Stomach smooth muscle (tissue), 2 donors: ENCODE results near the gene LAMA5.

Experiments
- H3K27ac ChIP-seq: one replicate; pipeline ENCODE4 v1.7.0; 2013; ENCODE audit warnings: mild to moderate bottlenecking, low read length, inconsistent platforms
- H3K27me3 ChIP-seq, 2 donors: one replicate each; pipeline ENCODE4 v1.7.0; 2013; ENCODE audit warnings: low read length in 2 of 2; ENCODE audit not compliant: insufficient read depth in 2 of 2, control insufficient read depth in 1 of 2
- H3K36me3 ChIP-seq, 2 donors: one replicate each; pipeline ENCODE4 v1.7.0; 2013; ENCODE audit warnings: low read length in 2 of 2; ENCODE audit not compliant: control insufficient read depth in 2 of 2, insufficient read depth in 2 of 2
- H3K4me1 ChIP-seq: one replicate; pipeline ENCODE4 v1.7.0; 2013; ENCODE audit warnings: low read length; ENCODE audit not compliant: control insufficient read depth, insufficient read depth
- H3K4me3 ChIP-seq, 2 donors: one replicate each; pipeline ENCODE4 v1.7.0; 2013; ENCODE audit warnings: low read length in 2 of 2
- H3K9ac ChIP-seq, 2 donors: one replicate each; pipeline ENCODE4 v1.7.0; 2013; ENCODE audit warnings: low read length in 2 of 2, mild to moderate bottlenecking in 1 of 2
- H3K9me3 ChIP-seq, 2 donors: one replicate each; pipeline ENCODE4 v1.7.0; 2013; ENCODE audit warnings: low read length in 2 of 2; ENCODE audit not compliant: control insufficient read depth in 2 of 2
- donor health status: healthy.
- donor health status: Pancreatic carcinoma.

Gene LAMA5

DNA sequence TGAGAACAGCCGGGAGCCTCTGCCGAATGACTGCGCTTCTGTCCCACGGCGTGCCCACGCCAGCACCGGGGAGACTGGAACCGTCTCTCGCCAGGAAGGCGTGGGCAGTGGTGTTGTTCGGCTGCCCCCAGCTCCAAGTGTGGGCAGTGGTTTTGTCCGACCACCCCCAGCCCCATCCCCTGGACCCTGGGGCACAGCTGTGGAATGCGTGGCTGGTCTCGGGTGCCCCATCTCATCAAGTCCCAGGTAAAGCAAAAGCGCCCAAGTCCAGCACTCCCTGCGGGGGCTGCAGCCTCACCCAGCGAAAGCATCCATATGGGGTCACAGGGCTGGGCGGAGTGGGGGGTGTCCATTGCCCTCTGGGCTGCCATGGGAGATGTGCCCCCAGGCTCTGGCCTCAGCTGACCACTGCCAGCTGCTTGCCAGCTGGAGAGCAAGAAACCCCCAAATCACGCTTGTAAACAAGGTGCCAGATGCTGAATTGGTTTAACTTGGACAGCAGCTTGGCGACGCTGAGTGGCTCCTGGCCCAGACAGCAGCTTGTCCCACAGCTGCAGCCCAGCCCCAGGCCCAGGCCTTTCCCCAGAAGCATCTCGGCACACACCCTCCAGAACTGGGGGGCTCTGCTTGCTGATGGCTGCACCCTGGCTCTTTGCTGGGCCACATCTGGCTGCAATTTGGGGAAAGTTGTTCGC, 35.5 kb upstream of the LAMA5 start:
- peaks cover 27% of the 10 kb centered on the region for H3K4me1 ChIP-seq
- no peaks in the 10 kb centered on the region for H3K27me3 ChIP-seq
- H3K4me3 ChIP-seq = no peak overlapping the region
- H3K9me3 ChIP-seq = no peaks in the 10 kb centered on the region
- H3K36me3 ChIP-seq = peaks cover 0 to 3% of the 10 kb centered on the region in 2 donors
- H3K27ac ChIP-seq = no peak overlapping the region
- no peak overlapping the region for H3K9ac ChIP-seq

DNA sequence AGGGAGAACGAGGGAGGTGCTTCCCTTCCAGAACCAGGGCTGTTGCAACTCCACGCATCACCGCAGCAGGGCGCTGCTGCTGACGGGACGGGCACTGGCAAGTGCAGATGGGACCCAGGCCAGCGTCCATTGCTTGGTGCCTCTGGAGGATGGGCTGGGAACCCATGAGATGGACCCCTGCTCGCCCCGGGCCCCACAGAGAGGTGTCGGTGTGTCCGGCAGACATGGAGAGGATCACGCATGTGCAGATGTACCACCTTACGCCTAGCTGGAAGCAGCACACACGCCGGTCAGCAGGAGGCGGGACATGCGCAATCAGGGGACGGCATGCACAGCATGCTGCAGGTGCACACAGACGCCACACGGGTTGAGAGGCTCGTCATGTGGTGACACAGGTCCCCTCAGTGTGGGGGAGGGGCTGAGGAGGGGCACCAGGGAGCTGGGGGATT, 34.2 kb upstream of the LAMA5 start:
- no peak overlapping the region for H3K27ac ChIP-seq
- H3K4me1 ChIP-seq = peaks cover 19% of the 10 kb centered on the region
- no peaks in the 10 kb centered on the region for H3K9me3 ChIP-seq
- H3K4me3 ChIP-seq = no peak overlapping the region
- H3K9ac ChIP-seq = no peak overlapping the region
- no peaks in the 10 kb centered on the region for H3K27me3 ChIP-seq
- peaks cover 0 to 3% of the 10 kb centered on the region in 2 donors for H3K36me3 ChIP-seq

DNA sequence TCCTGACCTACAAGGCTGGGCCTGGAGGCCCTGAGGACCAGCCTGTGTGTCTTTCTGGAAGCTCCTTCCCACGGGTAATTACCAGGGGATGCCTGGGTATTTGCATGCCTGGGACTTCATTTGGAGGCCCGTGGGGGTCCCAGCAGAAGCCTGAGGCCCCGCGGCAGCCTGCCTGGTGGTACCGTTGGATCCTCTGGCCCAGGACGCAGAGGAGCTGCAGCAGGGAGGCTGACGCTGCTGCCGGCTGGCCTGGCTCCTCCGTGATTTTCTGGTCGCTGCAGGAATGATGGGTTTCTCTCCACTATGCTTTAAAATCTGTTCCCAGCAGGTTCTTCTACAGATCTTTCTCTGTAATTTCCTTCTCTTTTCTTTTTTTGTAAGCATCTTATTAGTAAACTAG, 33.4 kb upstream of the LAMA5 start:
- Histone ChIP-seq H3K36me3 (peaks cover 0 to 3% of the 10 kb centered on the region in 2 donors), H3K4me3 (no peak overlapping the region), H3K9ac (no peak overlapping the region), H3K27me3 (no peaks in the 10 kb centered on the region), H3K9me3 (no peaks in the 10 kb centered on the region), H3K4me1 (peaks cover 11% of the 10 kb centered on the region), H3K27ac (no peak overlapping the region)

DNA sequence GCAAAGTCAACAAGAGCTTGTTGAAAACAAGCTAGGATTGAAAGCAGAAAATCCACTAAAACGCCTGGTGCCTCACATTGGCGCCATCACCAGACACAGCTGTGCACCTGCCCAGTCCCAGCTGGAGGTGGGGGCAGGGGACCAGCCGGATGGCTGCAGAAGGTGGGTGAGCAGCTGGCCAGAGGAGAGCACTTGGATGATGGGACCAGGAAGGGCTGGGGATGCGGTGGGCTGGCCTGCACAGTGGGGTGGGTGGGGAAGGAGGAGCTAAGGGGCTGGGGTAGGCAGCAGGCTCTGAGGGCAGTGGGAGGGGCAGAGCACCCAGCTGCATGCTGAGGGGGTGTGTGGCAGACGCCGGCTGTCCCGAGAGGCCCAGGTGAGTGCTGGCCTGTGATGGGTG, 32.9 kb upstream of the LAMA5 start:
- H3K9me3 ChIP-seq = no peaks in the 10 kb centered on the region
- H3K4me3 ChIP-seq = no peak overlapping the region
- H3K27ac ChIP-seq = no peak overlapping the region
- H3K36me3 ChIP-seq = peaks cover 0 to 3% of the 10 kb centered on the region in 2 donors
- H3K9ac ChIP-seq = no peak overlapping the region
- no peaks in the 10 kb centered on the region for H3K27me3 ChIP-seq
- H3K4me1 ChIP-seq = peaks cover 6% of the 10 kb centered on the region

DNA sequence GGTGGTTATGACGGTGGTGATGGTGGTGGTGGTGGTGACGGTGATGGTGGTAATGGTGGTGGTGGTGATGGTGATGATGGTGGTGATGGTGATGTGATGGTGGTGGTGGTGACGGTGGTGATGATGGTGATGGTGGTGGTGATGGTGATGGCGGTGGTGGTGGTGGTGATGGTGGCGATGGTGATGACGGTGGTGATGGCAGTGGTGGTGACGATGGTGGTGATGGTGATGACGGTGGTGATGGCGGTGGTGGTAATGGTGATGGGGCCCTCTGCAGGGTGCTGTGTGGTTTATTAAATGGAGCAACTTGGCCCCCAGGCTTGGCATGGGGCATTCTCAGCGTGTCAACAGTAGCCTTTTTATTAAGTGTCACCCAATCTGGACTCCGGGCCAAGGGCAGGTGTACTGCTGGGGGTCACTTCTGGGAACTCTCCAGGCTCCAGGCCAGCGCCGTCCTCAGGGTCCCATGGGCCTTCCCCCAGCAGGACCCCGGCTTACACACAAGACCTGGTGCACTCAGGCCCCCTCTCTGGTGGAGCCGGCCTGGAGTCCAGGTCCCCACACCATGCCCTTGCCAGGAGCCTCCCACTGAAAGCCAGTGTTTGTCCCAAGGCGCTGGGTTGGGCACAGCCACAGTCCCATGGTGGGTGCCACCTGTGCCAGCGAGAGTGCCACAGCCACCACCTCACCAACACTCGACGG, 31.2 kb upstream of the LAMA5 start:
- Histone ChIP-seq H3K9ac (no peak overlapping the region), H3K4me1 (no peaks in the 10 kb centered on the region), H3K27me3 (no peaks in the 10 kb centered on the region), H3K27ac (no peak overlapping the region), H3K36me3 (peaks cover 0 to 12% of the 10 kb centered on the region in 2 donors), H3K4me3 (no peak overlapping the region), H3K9me3 (no peaks in the 10 kb centered on the region)

DNA sequence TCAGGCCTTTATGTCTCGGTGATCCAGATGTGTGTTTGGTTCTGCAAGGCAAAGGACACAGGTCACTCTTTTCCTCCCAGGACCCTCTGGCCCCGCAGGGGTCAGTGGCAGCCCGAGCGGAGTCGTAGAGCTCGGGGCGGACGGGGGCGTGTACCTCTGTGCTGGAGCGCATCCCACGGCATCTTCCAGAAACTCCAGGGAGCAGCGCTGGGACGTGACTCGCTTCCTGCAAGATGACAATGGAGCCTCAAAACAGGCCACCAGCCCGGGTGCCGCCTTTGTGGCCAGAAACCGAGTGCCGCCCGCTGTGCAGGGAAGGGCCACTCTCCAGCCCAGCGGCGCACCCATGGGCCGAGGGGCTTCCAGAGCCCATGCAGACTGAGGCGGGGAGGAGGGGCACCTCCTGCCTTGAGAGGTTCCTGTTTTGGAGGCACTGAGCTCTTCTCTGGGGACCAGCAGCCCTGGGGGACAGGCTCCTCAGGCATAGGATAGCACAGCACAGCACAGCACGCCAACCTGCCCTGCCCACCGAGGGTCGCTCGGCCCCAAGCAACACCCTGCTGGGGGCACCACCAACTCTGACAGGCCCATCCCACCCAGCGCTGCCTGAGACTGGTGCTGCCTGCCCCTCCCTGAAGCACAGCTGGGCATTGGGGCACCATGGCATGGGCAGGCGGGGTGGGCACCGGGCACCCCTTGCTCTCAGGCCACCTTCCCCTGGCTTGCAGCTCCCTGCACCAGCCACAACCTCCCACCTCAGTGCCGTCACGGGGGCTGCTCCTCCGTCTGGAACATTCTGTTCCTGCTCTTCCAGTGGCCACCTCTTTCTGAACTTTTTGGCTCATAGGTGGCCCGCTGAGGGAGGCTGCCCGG, 29.5 kb upstream of the LAMA5 start:
- no peak overlapping the region for H3K9ac ChIP-seq
- no peak overlapping the region for H3K27ac ChIP-seq
- no peaks in the 10 kb centered on the region for H3K9me3 ChIP-seq
- H3K4me3 ChIP-seq = no peak overlapping the region
- no peaks in the 10 kb centered on the region for H3K4me1 ChIP-seq
- no peaks in the 10 kb centered on the region for H3K27me3 ChIP-seq
- H3K36me3 ChIP-seq = peaks cover 6 to 15% of the 10 kb centered on the region in 2 donors

DNA sequence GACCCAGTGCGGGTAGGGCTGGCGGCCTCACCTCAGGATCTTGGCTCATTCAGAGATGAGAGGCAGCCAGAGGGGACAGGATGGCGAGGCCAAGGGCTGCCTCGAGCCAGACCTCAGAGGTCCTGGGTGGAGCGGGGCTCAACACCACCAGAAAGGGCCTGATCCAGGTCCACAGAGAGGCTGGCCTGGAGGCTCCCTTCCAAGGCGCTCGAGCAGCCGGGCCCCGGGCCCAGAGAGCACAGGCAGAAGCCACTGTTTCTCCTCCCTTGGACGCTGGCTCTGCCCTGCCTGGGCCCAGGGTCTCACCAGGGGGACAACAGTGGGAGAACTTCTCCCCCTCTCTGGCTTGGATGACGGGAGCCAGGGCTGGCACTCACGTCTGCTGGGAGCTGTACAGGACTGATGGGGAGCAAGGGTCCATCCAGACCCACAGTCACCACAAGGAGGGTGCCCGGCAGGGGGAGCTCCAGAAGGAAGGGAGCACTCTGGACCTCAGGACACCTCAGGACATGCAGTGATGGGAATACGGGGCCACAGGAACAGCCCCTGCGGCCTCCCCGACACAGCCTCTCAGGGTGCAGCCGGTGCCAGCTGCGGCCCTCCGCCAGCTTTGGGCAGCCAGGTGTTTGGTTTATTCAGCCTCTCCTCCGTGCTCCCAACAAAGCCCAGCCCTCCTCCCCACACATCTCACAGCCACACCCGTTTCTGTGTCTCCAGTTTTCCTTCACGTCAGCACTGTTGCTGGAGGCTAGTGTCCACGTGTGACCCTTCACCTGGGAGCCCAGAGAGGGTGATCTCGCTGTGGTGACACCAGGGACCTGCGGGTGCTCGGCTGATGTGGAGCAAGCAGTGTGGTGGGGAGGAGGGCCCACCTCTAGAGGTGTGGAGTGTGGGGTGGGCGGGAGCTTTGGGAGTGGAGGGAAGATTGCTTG, 28.5 kb upstream of the LAMA5 start:
- H3K4me3 ChIP-seq = no peak overlapping the region
- H3K27me3 ChIP-seq = no peaks in the 10 kb centered on the region
- no peak overlapping the region for H3K27ac ChIP-seq
- H3K4me1 ChIP-seq = no peaks in the 10 kb centered on the region
- H3K9me3 ChIP-seq = no peaks in the 10 kb centered on the region
- H3K36me3 ChIP-seq = peaks cover 6 to 23% of the 10 kb centered on the region in 2 donors
- no peak overlapping the region for H3K9ac ChIP-seq

DNA sequence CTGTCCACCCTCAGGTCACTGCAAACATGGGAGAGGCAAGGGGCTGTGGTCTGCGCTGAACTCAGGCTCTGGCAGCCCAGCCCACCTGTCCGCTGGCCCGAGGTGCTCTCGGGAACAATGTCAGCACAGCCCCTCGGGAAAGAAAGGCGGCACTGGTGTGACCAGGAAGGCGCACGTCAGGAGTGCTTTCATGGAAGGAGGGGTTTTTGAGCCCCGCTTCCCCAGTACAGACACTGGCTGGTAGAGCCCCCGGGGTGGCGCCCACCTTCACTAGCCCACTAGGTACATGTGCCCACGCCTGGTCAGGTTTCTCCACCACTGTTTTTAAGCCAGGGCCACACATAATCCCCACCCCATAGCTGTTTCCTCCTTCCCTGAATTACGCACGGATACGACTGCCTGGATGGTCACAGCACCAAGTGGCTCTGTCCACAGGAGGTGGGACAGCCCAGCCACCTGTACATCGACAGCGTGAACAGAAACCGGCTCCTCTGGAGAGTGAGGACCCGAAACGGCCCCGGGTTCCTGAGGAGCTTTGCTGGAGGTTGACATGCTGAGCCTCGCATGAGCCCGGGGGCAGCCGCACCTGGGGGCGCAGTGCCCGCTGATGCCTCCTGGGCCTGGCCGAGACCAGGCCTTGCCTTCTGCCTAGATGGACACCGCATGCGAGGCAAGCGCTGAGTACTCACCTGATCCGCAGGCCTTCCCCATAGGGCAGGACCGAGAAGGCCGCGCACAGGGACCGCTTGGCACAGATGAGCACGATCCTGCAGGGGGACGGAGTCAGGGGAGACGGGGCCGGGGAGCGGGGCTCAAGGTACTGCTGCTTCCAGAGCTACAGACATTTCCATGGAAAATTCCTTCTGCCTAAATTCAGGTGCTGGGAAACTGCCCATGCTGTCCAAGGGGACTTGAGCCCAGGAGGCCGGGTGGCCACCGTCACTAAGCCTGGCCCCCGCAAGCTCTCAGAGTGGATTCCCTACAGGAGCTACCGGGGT, 27.4 kb upstream of the LAMA5 start:
- H3K9ac ChIP-seq = no peak overlapping the region
- no peaks in the 10 kb centered on the region for H3K4me1 ChIP-seq
- no peaks in the 10 kb centered on the region for H3K9me3 ChIP-seq
- peaks cover 6 to 30% of the 10 kb centered on the region in 2 donors for H3K36me3 ChIP-seq
- no peak overlapping the region for H3K27ac ChIP-seq
- no peaks in the 10 kb centered on the region for H3K27me3 ChIP-seq
- H3K4me3 ChIP-seq = no peak overlapping the region

DNA sequence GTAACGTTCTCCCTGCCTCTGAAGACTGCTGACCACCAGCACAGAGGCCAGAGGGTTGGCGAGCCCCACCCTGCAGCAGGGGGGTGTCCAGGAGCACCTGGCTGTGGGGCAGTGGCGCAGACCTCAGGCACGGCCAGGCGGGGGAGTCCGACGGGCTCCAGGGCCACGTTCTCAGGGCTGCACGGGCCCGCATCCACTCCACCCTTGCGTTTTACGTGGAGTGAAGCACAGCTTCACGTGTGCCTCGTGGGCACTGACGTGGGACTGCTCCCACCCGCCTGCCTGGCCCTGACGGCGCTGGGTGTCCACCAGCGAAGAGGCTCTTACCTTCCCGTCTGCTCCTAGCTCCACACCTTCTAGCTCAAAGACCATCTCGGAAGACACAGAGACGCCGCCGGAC, 26.7 kb upstream of the LAMA5 start:
- no peaks in the 10 kb centered on the region for H3K27me3 ChIP-seq
- H3K4me3 ChIP-seq = no peak overlapping the region
- H3K4me1 ChIP-seq = no peaks in the 10 kb centered on the region
- no peaks in the 10 kb centered on the region for H3K9me3 ChIP-seq
- H3K27ac ChIP-seq = no peak overlapping the region
- H3K9ac ChIP-seq = no peak overlapping the region
- H3K36me3 ChIP-seq = peaks cover 9 to 35% of the 10 kb centered on the region in 2 donors
